Glutamatergic neuron (in vitro differentiated cells): Measurements from ENCODE around the gene HBEGF. TPM values are rescaled to one million over a fixed set of nuclear protein-coding genes. Genes with fewer than 3 reads are reported as not detected.

Experiments used
- DNase-seq: peaks from one replicate; pipeline ENCODE4 v3.0.0; 2022
- H3K27ac Mint-ChIP-seq: one replicate; pipeline ENCODE4 v1.8.0; 2020; ENCODE audit warnings: mild to moderate bottlenecking, mixed read lengths, inconsistent platforms; ENCODE audit not compliant: unreplicated experiment
- H3K27me3 Mint-ChIP-seq: one replicate; pipeline ENCODE4 v1.8.0; 2020; ENCODE audit warnings: mild to moderate bottlenecking, moderate library complexity, mixed read lengths, inconsistent platforms; ENCODE audit not compliant: unreplicated experiment
- H3K36me3 Mint-ChIP-seq: one replicate; pipeline ENCODE4 v1.8.0; 2020; ENCODE audit warnings: mild to moderate bottlenecking, mixed read lengths, inconsistent platforms; ENCODE audit not compliant: unreplicated experiment
- H3K4me1 Mint-ChIP-seq: one replicate; pipeline ENCODE4 v1.8.0; 2020; ENCODE audit warnings: mild to moderate bottlenecking, low read depth, mixed read lengths, inconsistent platforms; ENCODE audit not compliant: unreplicated experiment
- H3K4me3 Mint-ChIP-seq: one replicate; pipeline ENCODE4 v1.8.0; 2020; ENCODE audit warnings: mild to moderate bottlenecking, mixed read lengths, inconsistent platforms; ENCODE audit not compliant: unreplicated experiment
- H3K9me3 Mint-ChIP-seq: one replicate; pipeline ENCODE4 v1.8.0; 2020; ENCODE audit warnings: mild to moderate bottlenecking, moderate library complexity, mixed read lengths, inconsistent platforms; ENCODE audit not compliant: unreplicated experiment
- CTCF ChIP-seq: fragments of 200-600 bp; sonication (generic); IDR thresholded peaks from one replicate; pipeline ENCODE4 v1.5.0; 2021; ENCODE audit not compliant: partially characterized antibody, unreplicated experiment
- total RNA-seq: library from RNA; stranded (reverse); fragmentation: NEBNext Ultra II Directional; extraction: Animal tissue kit (Norgen Biotek cat#: 25700); gene quantifications from one replicate; pipeline ENCODE4 v1.2.1, GENCODE V29; 2021; ENCODE audit not compliant: unreplicated experiment

Gene HBEGF
- total RNA-seq, 1 donor from 2014 or later, result 2.5 TPM

- no peak for DNase-seq
- peaks cover 26% of the 10 kb centered on the region for H3K4me1 Mint-ChIP-seq
- no peak for TF ChIP-seq CTCF
- H3K4me3 Mint-ChIP-seq, result no peak overlapping the region
- H3K27ac Mint-ChIP-seq, result no peak overlapping the region
- H3K36me3 Mint-ChIP-seq, result no peaks in the 10 kb centered on the region
- no peaks in the 10 kb centered on the region for H3K9me3 Mint-ChIP-seq
- H3K27me3 Mint-ChIP-seq, result no peaks in the 10 kb centered on the region
These were observed 54.0 kb downstream of the HBEGF start for GRCh38 chr5:140292212-140293036.

GRCh38 chr5:140287801-140288521, 58.4 kb downstream of the HBEGF start:
- Mint-ChIP-seq H3K36me3 (no peaks in the 10 kb centered on the region), H3K4me3 (no peak overlapping the region), H3K27me3 (no peaks in the 10 kb centered on the region), H3K4me1 (peaks cover 14% of the 10 kb centered on the region), H3K27ac (no peak overlapping the region), H3K9me3 (no peaks in the 10 kb centered on the region)
- TF ChIP-seq CTCF, result no peak
- DNase-seq, result no peak

- Mint-ChIP-seq H3K27ac (no peak overlapping the region), H3K36me3 (no peaks in the 10 kb centered on the region), H3K9me3 (no peaks in the 10 kb centered on the region), H3K4me1 (peaks cover 14% of the 10 kb centered on the region), H3K27me3 (no peaks in the 10 kb centered on the region), H3K4me3 (no peak overlapping the region)
- no peak for DNase-seq
- no peak for TF ChIP-seq CTCF
These were observed 60.0 kb downstream of the HBEGF start for GRCh38 chr5:140286424-140286823.

GRCh38 chr5:140284013-140284412, 62.4 kb downstream of the HBEGF start:
- Mint-ChIP-seq H3K4me3 (no peak overlapping the region), H3K27me3 (no peaks in the 10 kb centered on the region), H3K27ac (no peak overlapping the region), H3K36me3 (no peaks in the 10 kb centered on the region), H3K9me3 (no peaks in the 10 kb centered on the region), H3K4me1 (peaks cover 14% of the 10 kb centered on the region)
- TF ChIP-seq CTCF, result no peak
- DNase-seq, result no peak

Other genes starting within 250 kb of the HBEGF start
- 4.1 TPM for gene PURA, start 232.5 kb downstream of the HBEGF start, total RNA-seq
- 0.98 TPM for gene IGIP, start 220.7 kb downstream of the HBEGF start, total RNA-seq
- gene CYSTM1, start 171.4 kb downstream of the HBEGF start, total RNA-seq, result 37.4 TPM
- 67.7 TPM for gene PFDN1, start 43.5 kb downstream of the HBEGF start, total RNA-seq
- not detected for gene SLC4A9, start 13.6 kb upstream of the HBEGF start, total RNA-seq
- gene ANKHD1, start 55.2 kb upstream of the HBEGF start, total RNA-seq, result 105 TPM
- 7.0 TPM for gene EIF4EBP3, start 201.1 kb upstream of the HBEGF start, total RNA-seq
- gene SRA1, start 210.9 kb upstream of the HBEGF start, total RNA-seq, result 45.0 TPM
- gene APBB3, start 218.0 kb upstream of the HBEGF start, total RNA-seq, result 103 TPM
- 50.7 TPM for gene SLC35A4, start 218.2 kb upstream of the HBEGF start, total RNA-seq